Measurements from ENCODE around the gene ENO1. TPM values are rescaled to one million over a fixed set of nuclear protein-coding genes. Genes with fewer than 3 reads are reported as not detected.
"Not testable (repeated sequence)": the region's sequence is repeated elsewhere in the genome, so short reads cannot be mapped to it uniquely, and the experiment has no call there.

Gene ENO1
- total RNA-seq, 1 donor from 2014 or later = 1,154 TPM

- no peak overlapping the region for H3K27ac Mint-ChIP-seq (ENCODE audit: unreplicated experiment)
These were observed 52.5 kb downstream of the ENO1 start for GRCh38 chr1:8825985-8826481.

GRCh38 chr1:8823295-8823664, 55.2 kb downstream of the ENO1 start:
- H3K4me1 Mint-ChIP-seq (ENCODE audit: low read depth) = peaks cover 25% of the 10 kb centered on the region
- no peak for DNase-seq (ENCODE audit: low spot score)
- no peaks in the 10 kb centered on the region for H3K9me3 Mint-ChIP-seq (ENCODE audit: low read depth)
- H3K27me3 Mint-ChIP-seq (ENCODE audit: low read depth) = no peaks in the 10 kb centered on the region
- no peaks in the 10 kb centered on the region for H3K36me3 Mint-ChIP-seq (ENCODE audit: low read depth)
- no peak overlapping the region for H3K4me3 Mint-ChIP-seq (ENCODE audit: unreplicated experiment)
- no peak for TF ChIP-seq CTCF (IDR thresholded peaks at IDR 0.05)
- H3K27ac Mint-ChIP-seq (ENCODE audit: unreplicated experiment) = no peak overlapping the region

More at GRCh38 chr1:8825985-8826481, 52.5 kb downstream of the ENO1 start:
- no peaks in the 10 kb centered on the region for H3K36me3 Mint-ChIP-seq (ENCODE audit: low read depth)
- H3K9me3 Mint-ChIP-seq (ENCODE audit: low read depth) = no peaks in the 10 kb centered on the region
- TF ChIP-seq CTCF (IDR thresholded peaks at IDR 0.05) = no peak
- no peak overlapping the region for H3K4me3 Mint-ChIP-seq (ENCODE audit: unreplicated experiment)
- DNase-seq (ENCODE audit: low spot score) = no peak
- H3K4me1 Mint-ChIP-seq (ENCODE audit: low read depth) = peaks cover 19% of the 10 kb centered on the region
- no peaks in the 10 kb centered on the region for H3K27me3 Mint-ChIP-seq (ENCODE audit: low read depth)

GRCh38 chr1:8822373-8823294, 55.9 kb downstream of the ENO1 start:
- Mint-ChIP-seq H3K4me3 (ENCODE audit: unreplicated experiment) (peak overlapping the region; percentile 3), H3K4me1 (ENCODE audit: low read depth) (peaks cover 28% of the 10 kb centered on the region)

GRCh38 chr1:8821084-8821483, 57.4 kb downstream of the ENO1 start:
- H3K27ac Mint-ChIP-seq (ENCODE audit: unreplicated experiment) = peak overlapping the region; percentile 32

More at GRCh38 chr1:8822373-8823294, 55.9 kb downstream of the ENO1 start:
- TF ChIP-seq CTCF (IDR thresholded peaks at IDR 0.05) = no peak
- peak overlapping the region; percentile 38 for H3K27ac Mint-ChIP-seq (ENCODE audit: unreplicated experiment)
- H3K9me3 Mint-ChIP-seq (ENCODE audit: low read depth) = no peaks in the 10 kb centered on the region
- no peaks in the 10 kb centered on the region for H3K36me3 Mint-ChIP-seq (ENCODE audit: low read depth)
- no peaks in the 10 kb centered on the region for H3K27me3 Mint-ChIP-seq (ENCODE audit: low read depth)
- DNase-seq (ENCODE audit: low spot score) = no peak

GRCh38 chr1:8818789-8819188, 59.7 kb downstream of the ENO1 start:
- not testable (repeated sequence) for DNase-seq (ENCODE audit: low spot score); H3K27me3 Mint-ChIP-seq (ENCODE audit: low read depth); H3K9me3 Mint-ChIP-seq (ENCODE audit: low read depth); H3K36me3 Mint-ChIP-seq (ENCODE audit: low read depth)
- Mint-ChIP-seq H3K27ac (ENCODE audit: unreplicated experiment) (peak overlapping the region; percentile 39), H3K4me1 (ENCODE audit: low read depth) (peaks cover 60% of the 10 kb centered on the region), H3K4me3 (ENCODE audit: unreplicated experiment) (peak overlapping the region; percentile 86)

More at GRCh38 chr1:8821084-8821483, 57.4 kb downstream of the ENO1 start:
- Mint-ChIP-seq H3K36me3 (ENCODE audit: low read depth) (no peaks in the 10 kb centered on the region), H3K4me1 (ENCODE audit: low read depth) (peaks cover 37% of the 10 kb centered on the region), H3K27me3 (ENCODE audit: low read depth) (no peaks in the 10 kb centered on the region), H3K9me3 (ENCODE audit: low read depth) (no peaks in the 10 kb centered on the region), H3K4me3 (ENCODE audit: unreplicated experiment) (no peak overlapping the region)
- no peak for TF ChIP-seq CTCF (IDR thresholded peaks at IDR 0.05)
- no peak for DNase-seq (ENCODE audit: low spot score)
